ENCODE data around the gene PLEKHA8.

The PLEKHA8 gene

DNA sequence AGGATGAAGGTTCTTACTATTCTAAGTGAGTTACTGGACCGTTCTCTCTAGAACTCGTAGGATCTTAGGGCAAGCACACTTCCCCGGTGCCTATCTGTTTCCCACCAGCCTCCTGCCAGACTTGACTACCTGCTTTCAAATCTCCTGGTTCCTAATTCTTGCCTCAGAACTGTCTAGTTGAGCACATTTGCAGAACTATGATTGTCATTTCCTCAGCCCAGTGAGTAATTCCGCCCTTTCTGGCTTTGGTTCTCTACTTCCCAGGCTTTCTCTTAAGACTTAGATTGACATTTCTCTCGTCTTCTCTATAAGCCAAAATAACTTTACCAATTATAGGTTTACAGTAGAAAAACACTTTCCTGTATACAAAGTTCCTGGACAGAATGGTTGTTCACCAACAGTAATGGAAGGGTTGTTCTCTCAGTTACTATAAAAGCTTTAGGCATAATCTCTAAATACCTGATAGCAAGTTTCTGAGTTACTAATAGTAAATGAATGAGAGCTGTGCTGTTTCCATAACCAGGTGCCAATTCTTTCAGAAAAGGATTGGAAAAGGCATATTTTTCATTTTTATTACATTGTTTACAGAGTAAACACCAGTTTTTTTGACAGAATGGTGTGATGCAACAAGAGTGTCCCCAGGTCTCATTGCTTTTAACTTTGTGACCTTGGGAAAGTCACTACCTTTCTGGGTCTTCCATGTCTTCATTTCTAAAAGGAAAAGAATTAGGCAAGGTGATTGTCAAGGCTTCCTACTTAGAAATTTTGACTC, 41.1 kb downstream of the PLEKHA8 start:
- H3K4me3 ChIP-seq (ENCODE audit: low read length), result no peak overlapping the region
- H3K36me3 ChIP-seq (ENCODE audit: control insufficient read depth, insufficient read depth, low read length), result no peaks in the 10 kb centered on the region
- H3K27me3 ChIP-seq (ENCODE audit: control insufficient read depth, insufficient read depth, low read length), result no peaks in the 10 kb centered on the region
- no peaks in the 10 kb centered on the region for H3K4me1 ChIP-seq (ENCODE audit: control insufficient read depth, insufficient read depth, low read length)
- H3K9me3 ChIP-seq (ENCODE audit: control insufficient read depth, low read length), result no peaks in the 10 kb centered on the region
- no peak overlapping the region for H3K9ac ChIP-seq (ENCODE audit: low read length)

DNA sequence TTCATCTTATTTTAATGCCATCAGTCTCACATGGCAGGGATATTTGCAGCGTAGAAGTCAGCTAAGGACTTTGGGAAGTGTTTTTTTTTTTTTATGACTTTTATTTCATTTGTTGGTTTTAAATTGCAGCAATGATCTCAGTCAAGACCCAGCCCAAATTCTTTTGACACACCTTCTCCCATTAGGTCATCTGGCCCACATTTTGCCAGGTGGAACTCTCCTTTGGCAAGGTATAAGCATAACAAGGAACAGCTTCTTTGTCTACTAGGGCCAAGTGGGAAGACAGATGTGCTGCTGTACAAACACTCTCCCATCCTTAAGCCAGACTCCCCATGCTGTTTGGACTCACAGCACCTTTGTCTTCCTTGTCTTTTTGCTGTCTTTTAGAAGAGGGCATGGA, 41.8 kb downstream of the PLEKHA8 start:
- Histone ChIP-seq H3K27me3 (ENCODE audit: control insufficient read depth, insufficient read depth, low read length) (no peaks in the 10 kb centered on the region), H3K9ac (ENCODE audit: low read length) (no peak overlapping the region), H3K4me1 (ENCODE audit: control insufficient read depth, insufficient read depth, low read length) (no peaks in the 10 kb centered on the region), H3K4me3 (ENCODE audit: low read length) (no peak overlapping the region), H3K9me3 (ENCODE audit: control insufficient read depth, low read length) (no peaks in the 10 kb centered on the region), H3K36me3 (ENCODE audit: control insufficient read depth, insufficient read depth, low read length) (no peaks in the 10 kb centered on the region)

- no peaks in the 10 kb centered on the region for H3K36me3 ChIP-seq (ENCODE audit: control insufficient read depth, insufficient read depth, low read length)
- no peaks in the 10 kb centered on the region for H3K9me3 ChIP-seq (ENCODE audit: control insufficient read depth, low read length)
- H3K27me3 ChIP-seq (ENCODE audit: control insufficient read depth, insufficient read depth, low read length), result no peaks in the 10 kb centered on the region
- no peaks in the 10 kb centered on the region for H3K4me1 ChIP-seq (ENCODE audit: control insufficient read depth, insufficient read depth, low read length)
- no peak overlapping the region for H3K9ac ChIP-seq (ENCODE audit: low read length)
- H3K4me3 ChIP-seq (ENCODE audit: low read length), result no peak overlapping the region
Measured at GRCh38 chr7:30072735-30073134, 44.5 kb downstream of the PLEKHA8 start.

DNA sequence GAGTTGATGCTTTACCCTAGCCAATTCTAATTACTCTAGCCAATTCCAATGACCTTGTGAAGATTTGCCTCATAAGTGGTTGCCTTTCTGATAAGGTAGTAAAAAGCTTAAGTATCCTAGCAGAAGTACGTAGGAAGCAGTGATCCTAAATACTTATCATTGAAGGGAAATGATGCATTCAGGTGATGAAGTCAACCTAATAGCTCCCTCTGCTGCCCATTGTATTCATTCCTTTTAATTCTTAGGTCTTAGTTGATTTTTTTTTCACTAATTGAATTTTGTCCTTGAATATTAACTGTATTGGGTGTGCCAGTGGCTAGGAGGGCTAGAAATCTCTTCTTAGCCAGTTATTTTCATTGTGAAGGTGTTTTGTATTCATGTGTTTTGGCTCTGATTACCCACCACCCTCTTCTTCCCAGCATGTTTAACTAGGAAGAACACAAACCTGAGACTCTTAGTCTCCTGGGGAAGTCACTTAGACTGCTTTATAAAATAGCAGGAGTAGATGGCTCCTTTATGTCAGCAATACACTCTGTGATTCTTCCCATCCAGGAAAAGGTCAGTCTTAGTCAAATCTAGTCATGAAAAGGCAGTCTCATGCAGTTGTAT, 46.3 kb downstream of the PLEKHA8 start:
- H3K9me3 ChIP-seq (ENCODE audit: control insufficient read depth, low read length), result no peaks in the 10 kb centered on the region

DNA sequence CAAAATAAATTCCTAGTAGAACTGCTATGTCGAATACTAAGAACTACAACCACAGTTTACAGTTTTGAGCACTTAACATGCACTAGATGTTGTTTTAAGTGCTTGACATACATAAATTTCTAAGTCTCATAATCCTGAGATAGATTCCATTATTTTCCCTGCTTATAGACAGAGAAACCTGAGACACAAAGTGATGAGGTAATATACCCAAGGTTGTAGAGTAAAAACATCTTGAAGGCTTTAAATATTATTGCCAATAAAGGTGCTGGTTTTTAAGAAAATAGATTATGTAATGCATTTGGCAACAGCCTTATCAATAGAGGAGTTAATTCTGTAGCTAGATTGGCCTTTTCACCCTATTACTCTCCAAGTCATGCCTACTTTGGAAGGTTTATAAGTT, 48.2 kb downstream of the PLEKHA8 start:
- Histone ChIP-seq H3K36me3 (ENCODE audit: control insufficient read depth, insufficient read depth, low read length) (no peaks in the 10 kb centered on the region), H3K27me3 (ENCODE audit: control insufficient read depth, insufficient read depth, low read length) (no peaks in the 10 kb centered on the region), H3K9me3 (ENCODE audit: control insufficient read depth, low read length) (no peaks in the 10 kb centered on the region), H3K4me1 (ENCODE audit: control insufficient read depth, insufficient read depth, low read length) (no peaks in the 10 kb centered on the region), H3K4me3 (ENCODE audit: low read length) (no peak overlapping the region), H3K9ac (ENCODE audit: low read length) (no peak overlapping the region)

More for the DNA sequence above, 46.3 kb downstream of the PLEKHA8 start:
- Histone ChIP-seq H3K4me1 (ENCODE audit: control insufficient read depth, insufficient read depth, low read length) (no peaks in the 10 kb centered on the region), H3K4me3 (ENCODE audit: low read length) (no peak overlapping the region), H3K9ac (ENCODE audit: low read length) (no peak overlapping the region), H3K27me3 (ENCODE audit: control insufficient read depth, insufficient read depth, low read length) (no peaks in the 10 kb centered on the region), H3K36me3 (ENCODE audit: control insufficient read depth, insufficient read depth, low read length) (no peaks in the 10 kb centered on the region)

- Histone ChIP-seq H3K4me3 (ENCODE audit: low read length) (no peak overlapping the region), H3K9me3 (ENCODE audit: control insufficient read depth, low read length) (no peaks in the 10 kb centered on the region), H3K9ac (ENCODE audit: low read length) (no peak overlapping the region), H3K4me1 (ENCODE audit: control insufficient read depth, insufficient read depth, low read length) (no peaks in the 10 kb centered on the region), H3K27me3 (ENCODE audit: control insufficient read depth, insufficient read depth, low read length) (no peaks in the 10 kb centered on the region), H3K36me3 (ENCODE audit: control insufficient read depth, insufficient read depth, low read length) (no peaks in the 10 kb centered on the region)
Measured at GRCh38 chr7:30078280-30078679, 50.1 kb downstream of the PLEKHA8 start.

- no peaks in the 10 kb centered on the region for H3K27me3 ChIP-seq (ENCODE audit: control insufficient read depth, insufficient read depth, low read length)
- H3K4me1 ChIP-seq (ENCODE audit: control insufficient read depth, insufficient read depth, low read length), result no peaks in the 10 kb centered on the region
- no peaks in the 10 kb centered on the region for H3K36me3 ChIP-seq (ENCODE audit: control insufficient read depth, insufficient read depth, low read length)
- no peaks in the 10 kb centered on the region for H3K9me3 ChIP-seq (ENCODE audit: control insufficient read depth, low read length)
- no peak overlapping the region for H3K4me3 ChIP-seq (ENCODE audit: low read length)
- H3K9ac ChIP-seq (ENCODE audit: low read length), result no peak overlapping the region
Measured at GRCh38 chr7:30079880-30080279, 51.7 kb downstream of the PLEKHA8 start.

- H3K27me3 ChIP-seq (ENCODE audit: control insufficient read depth, insufficient read depth, low read length), result no peaks in the 10 kb centered on the region
- no peak overlapping the region for H3K4me3 ChIP-seq (ENCODE audit: low read length)
- H3K4me1 ChIP-seq (ENCODE audit: control insufficient read depth, insufficient read depth, low read length), result no peaks in the 10 kb centered on the region
- H3K9me3 ChIP-seq (ENCODE audit: control insufficient read depth, low read length), result no peaks in the 10 kb centered on the region
- H3K9ac ChIP-seq (ENCODE audit: low read length), result no peak overlapping the region
- H3K36me3 ChIP-seq (ENCODE audit: control insufficient read depth, insufficient read depth, low read length), result no peaks in the 10 kb centered on the region
Measured at GRCh38 chr7:30080818-30081217, 52.6 kb downstream of the PLEKHA8 start.

DNA sequence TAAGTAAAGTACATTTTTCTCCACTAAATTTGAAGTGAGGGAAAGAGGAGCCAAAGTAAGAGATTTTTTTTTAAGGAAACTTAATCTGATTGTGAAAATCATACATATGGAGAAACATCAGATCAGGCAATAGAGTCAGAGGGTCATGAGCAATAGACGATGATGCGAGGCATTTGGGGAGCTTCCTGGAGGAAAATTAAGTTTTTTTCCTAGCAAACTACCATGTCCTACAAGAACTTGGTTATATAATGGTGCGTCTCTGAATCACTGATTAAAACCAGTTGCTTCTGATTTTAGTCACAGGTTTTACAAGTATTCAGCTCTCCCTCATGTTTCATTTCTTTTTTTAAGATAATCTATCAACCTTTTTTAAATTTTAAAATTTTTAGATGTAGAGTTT, 54.5 kb downstream of the PLEKHA8 start:
- H3K9me3 ChIP-seq (ENCODE audit: control insufficient read depth, low read length), result no peaks in the 10 kb centered on the region
- no peaks in the 10 kb centered on the region for H3K27me3 ChIP-seq (ENCODE audit: control insufficient read depth, insufficient read depth, low read length)
- no peak overlapping the region for H3K9ac ChIP-seq (ENCODE audit: low read length)
- no peaks in the 10 kb centered on the region for H3K4me1 ChIP-seq (ENCODE audit: control insufficient read depth, insufficient read depth, low read length)
- H3K4me3 ChIP-seq (ENCODE audit: low read length), result no peak overlapping the region
- H3K36me3 ChIP-seq (ENCODE audit: control insufficient read depth, insufficient read depth, low read length), result no peaks in the 10 kb centered on the region

DNA sequence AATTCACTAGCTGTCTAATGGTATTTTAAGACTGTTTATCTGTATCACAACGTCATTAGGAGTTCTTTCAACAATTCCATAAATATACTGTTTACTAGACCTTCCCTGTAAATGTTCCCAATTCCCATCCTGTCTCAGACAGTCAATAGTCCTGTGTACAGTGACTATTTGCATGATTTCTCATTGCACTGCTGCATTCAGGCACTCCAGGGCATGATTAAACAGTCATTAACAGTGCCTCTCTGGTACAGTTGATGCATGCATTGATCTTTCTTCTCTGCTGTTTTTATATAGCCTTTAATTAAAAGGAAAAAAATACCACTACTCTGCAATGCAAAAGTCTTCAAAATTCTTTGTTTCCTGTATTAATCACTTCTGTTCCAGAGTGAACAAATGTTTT, 55.1 kb downstream of the PLEKHA8 start:
- H3K36me3 ChIP-seq (ENCODE audit: control insufficient read depth, insufficient read depth, low read length), result no peaks in the 10 kb centered on the region
- H3K4me3 ChIP-seq (ENCODE audit: low read length), result no peak overlapping the region
- no peaks in the 10 kb centered on the region for H3K4me1 ChIP-seq (ENCODE audit: control insufficient read depth, insufficient read depth, low read length)
- H3K27me3 ChIP-seq (ENCODE audit: control insufficient read depth, insufficient read depth, low read length), result no peaks in the 10 kb centered on the region
- H3K9me3 ChIP-seq (ENCODE audit: control insufficient read depth, low read length), result no peaks in the 10 kb centered on the region
- no peak overlapping the region for H3K9ac ChIP-seq (ENCODE audit: low read length)

GRCh38 chr7:30084212-30084611, 56.0 kb downstream of the PLEKHA8 start:
- H3K4me3 ChIP-seq (ENCODE audit: low read length), result no peak overlapping the region
- H3K9ac ChIP-seq (ENCODE audit: low read length), result no peak overlapping the region
- no peaks in the 10 kb centered on the region for H3K27me3 ChIP-seq (ENCODE audit: control insufficient read depth, insufficient read depth, low read length)
- H3K4me1 ChIP-seq (ENCODE audit: control insufficient read depth, insufficient read depth, low read length), result no peaks in the 10 kb centered on the region
- H3K36me3 ChIP-seq (ENCODE audit: control insufficient read depth, insufficient read depth, low read length), result no peaks in the 10 kb centered on the region
- H3K9me3 ChIP-seq (ENCODE audit: control insufficient read depth, low read length), result no peaks in the 10 kb centered on the region

- H3K36me3 ChIP-seq (ENCODE audit: control insufficient read depth, insufficient read depth, low read length), result no peaks in the 10 kb centered on the region
- no peaks in the 10 kb centered on the region for H3K4me1 ChIP-seq (ENCODE audit: control insufficient read depth, insufficient read depth, low read length)
- H3K9me3 ChIP-seq (ENCODE audit: control insufficient read depth, low read length), result no peaks in the 10 kb centered on the region
- no peaks in the 10 kb centered on the region for H3K27me3 ChIP-seq (ENCODE audit: control insufficient read depth, insufficient read depth, low read length)
- H3K9ac ChIP-seq (ENCODE audit: low read length), result no peak overlapping the region
- H3K4me3 ChIP-seq (ENCODE audit: low read length), result no peak overlapping the region
Measured at GRCh38 chr7:30086529-30086928, 58.3 kb downstream of the PLEKHA8 start.
